ENCODE results near the gene PROX1. TPM values are rescaled to one million over a fixed set of nuclear protein-coding genes. Genes with fewer than 3 reads are reported as not detected.

The PROX1 gene
- polyA plus RNA-seq, 3 donors, result 0.07 TPM; not detected in 2

DNA sequence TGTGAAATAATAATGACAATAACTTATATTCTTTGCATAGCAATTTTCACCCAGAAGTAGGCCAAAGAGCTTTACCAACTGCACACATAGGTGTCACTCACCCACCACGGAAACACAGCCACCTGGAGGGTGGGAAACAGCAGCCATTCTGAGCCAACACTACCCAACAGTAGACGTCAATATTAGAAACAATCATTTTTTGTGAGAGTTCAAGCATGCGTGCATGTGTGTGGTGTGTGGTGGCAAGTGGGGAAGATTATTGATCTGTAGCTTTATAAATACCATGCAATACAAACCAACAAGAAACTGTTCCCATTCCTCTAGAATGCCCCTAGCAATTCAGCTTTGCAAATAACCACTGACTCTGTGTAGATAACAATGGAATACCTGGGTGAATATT is 19.1 kb downstream of the PROX1 start:
- Histone ChIP-seq H3K9me3 (replicated peaks in 1 of 2; ENCODE audit: control insufficient read depth in 1 of 2, insufficient read depth in 1 of 2, low read length in 2 of 2) (no peaks in the 10 kb centered on the region), H3K4me2 (replicated peaks; ENCODE audit: extremely low read depth, low read length, poor library complexity, severe bottlenecking) (no peak overlapping the region), H3K4me1 (ENCODE audit: control insufficient read depth in 1 of 2, insufficient read depth in 2 of 2, low read length in 2 of 2) (no peaks in the 10 kb centered on the region), H3K79me2 (ENCODE audit: insufficient read depth, low read length) (no peaks in the 10 kb centered on the region), H3K27me3 (ENCODE audit: control insufficient read depth in 2 of 2, insufficient read depth in 2 of 2, low read length in 2 of 2) (peaks cover 0 to 2% of the 10 kb centered on the region in 2 donors), H2AFZ (ENCODE audit: insufficient read depth, low read depth, low read length, poor library complexity, severe bottlenecking) (no peak overlapping the region), H3K36me3 (replicated peaks in 1 of 2; ENCODE audit: control insufficient read depth in 1 of 2, insufficient read depth in 2 of 2, low read length in 2 of 2) (no peaks in the 10 kb centered on the region), H4K20me1 (ENCODE audit: insufficient read depth, low read length) (no peaks in the 10 kb centered on the region), H3K4me3 (replicated peaks in 1 of 3; ENCODE audit: low read depth in 2 of 3, low read length in 3 of 3) (no peak overlapping the region), H3K9ac (ENCODE audit: insufficient read depth, low read length, poor library complexity, severe bottlenecking) (no peak overlapping the region), H3K27ac (ENCODE audit: low read depth in 1 of 2, low read length in 2 of 2) (no peak overlapping the region)
- no peaks in the 10 kb centered on the region for H3K4me1 Mint-ChIP-seq
- DNase-seq, result no peak
- H3K9me3 Mint-ChIP-seq, result peaks cover 0 to 2% (median 0%) of the 10 kb centered on the region in 7 donors
- intact Hi-C loops (cut with micrococcal nuclease), result no loop called here
- H3K36me3 Mint-ChIP-seq, result no peaks in the 10 kb centered on the region
- TF ChIP-seq, protein P1, sequence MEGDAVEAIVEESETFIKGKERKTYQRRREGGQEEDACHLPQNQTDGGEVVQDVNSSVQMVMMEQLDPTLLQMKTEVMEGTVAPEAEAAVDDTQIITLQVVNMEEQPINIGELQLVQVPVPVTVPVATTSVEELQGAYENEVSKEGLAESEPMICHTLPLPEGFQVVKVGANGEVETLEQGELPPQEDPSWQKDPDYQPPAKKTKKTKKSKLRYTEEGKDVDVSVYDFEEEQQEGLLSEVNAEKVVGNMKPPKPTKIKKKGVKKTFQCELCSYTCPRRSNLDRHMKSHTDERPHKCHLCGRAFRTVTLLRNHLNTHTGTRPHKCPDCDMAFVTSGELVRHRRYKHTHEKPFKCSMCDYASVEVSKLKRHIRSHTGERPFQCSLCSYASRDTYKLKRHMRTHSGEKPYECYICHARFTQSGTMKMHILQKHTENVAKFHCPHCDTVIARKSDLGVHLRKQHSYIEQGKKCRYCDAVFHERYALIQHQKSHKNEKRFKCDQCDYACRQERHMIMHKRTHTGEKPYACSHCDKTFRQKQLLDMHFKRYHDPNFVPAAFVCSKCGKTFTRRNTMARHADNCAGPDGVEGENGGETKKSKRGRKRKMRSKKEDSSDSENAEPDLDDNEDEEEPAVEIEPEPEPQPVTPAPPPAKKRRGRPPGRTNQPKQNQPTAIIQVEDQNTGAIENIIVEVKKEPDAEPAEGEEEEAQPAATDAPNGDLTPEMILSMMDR (IDR thresholded peaks at IDR 0.05), result no peak
- H3K27me3 Mint-ChIP-seq (ENCODE audit: low read depth in 3 of 3), result peaks cover 0 to 5% (median 3%) of the 10 kb centered on the region in 3 donors
- no peak overlapping the region for H3K4me3 Mint-ChIP-seq
- no peak overlapping the region for H3K27ac Mint-ChIP-seq
- WGBS (ENCODE audit: insufficient coverage), result no CpG with 5 or more reads among the region's 3 CpGs

DNA sequence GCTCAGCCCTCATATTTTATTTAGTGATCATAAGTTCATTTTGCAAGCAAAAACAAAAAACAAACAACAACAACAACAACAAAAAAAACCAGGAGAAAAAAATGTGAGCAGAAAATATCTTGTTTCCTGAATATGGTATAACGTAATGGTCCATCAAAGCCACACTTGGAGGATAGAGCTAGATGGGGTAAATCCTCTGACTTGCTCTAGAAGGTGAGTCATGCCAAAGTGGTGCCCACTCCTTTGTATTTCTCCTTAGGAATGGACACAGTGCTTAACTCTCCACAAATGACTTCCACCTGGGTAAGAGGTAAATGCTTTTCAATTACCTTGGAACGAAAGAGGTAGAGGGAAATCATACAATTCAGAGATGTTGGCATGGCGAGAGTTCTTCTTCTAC is 20.6 kb downstream of the PROX1 start:
- Histone ChIP-seq H3K79me2 (ENCODE audit: insufficient read depth, low read length) (no peaks in the 10 kb centered on the region), H3K4me2 (replicated peaks; ENCODE audit: extremely low read depth, low read length, poor library complexity, severe bottlenecking) (no peak overlapping the region), H3K27ac (ENCODE audit: low read depth in 1 of 2, low read length in 2 of 2) (no peak overlapping the region), H3K9ac (ENCODE audit: insufficient read depth, low read length, poor library complexity, severe bottlenecking) (no peak overlapping the region), H3K4me1 (ENCODE audit: control insufficient read depth in 1 of 2, insufficient read depth in 2 of 2, low read length in 2 of 2) (no peaks in the 10 kb centered on the region), H2AFZ (ENCODE audit: insufficient read depth, low read depth, low read length, poor library complexity, severe bottlenecking) (no peak overlapping the region), H4K20me1 (ENCODE audit: insufficient read depth, low read length) (no peaks in the 10 kb centered on the region), H3K9me3 (replicated peaks in 1 of 2; ENCODE audit: control insufficient read depth in 1 of 2, insufficient read depth in 1 of 2, low read length in 2 of 2) (no peaks in the 10 kb centered on the region), H3K36me3 (replicated peaks in 1 of 2; ENCODE audit: control insufficient read depth in 1 of 2, insufficient read depth in 2 of 2, low read length in 2 of 2) (no peaks in the 10 kb centered on the region), H3K27me3 (ENCODE audit: control insufficient read depth in 2 of 2, insufficient read depth in 2 of 2, low read length in 2 of 2) (peaks cover 0 to 2% of the 10 kb centered on the region in 2 donors), H3K4me3 (replicated peaks in 1 of 3; ENCODE audit: low read depth in 2 of 3, low read length in 3 of 3) (no peak overlapping the region)
- no peaks in the 10 kb centered on the region for H3K4me1 Mint-ChIP-seq
- no CpG with 5 or more reads among the region's 3 CpGs for WGBS (ENCODE audit: insufficient coverage)
- intact Hi-C loops (cut with micrococcal nuclease), result no loop called here
- no peak for DNase-seq
- no peak overlapping the region for H3K4me3 Mint-ChIP-seq
- H3K27ac Mint-ChIP-seq, result no peak overlapping the region
- H3K9me3 Mint-ChIP-seq, result peaks cover 0 to 3% (median under 1%) of the 10 kb centered on the region in 7 donors
- peaks cover 0 to 3% (median 2%) of the 10 kb centered on the region in 3 donors for H3K27me3 Mint-ChIP-seq (ENCODE audit: low read depth in 3 of 3)
- TF ChIP-seq, protein P1 (IDR thresholded peaks at IDR 0.05), result no peak
- no peaks in the 10 kb centered on the region for H3K36me3 Mint-ChIP-seq

Data from CD14-positive monocyte (primary cell).